NCI-H2196 treated with DMSO at 0.1 percent for 48 hours (cell line): ENCODE measurements around the gene DLX5.

Experiments
- DNase-seq: peaks from one replicate; lab custom pipeline; 2025; ENCODE audit not compliant: unreplicated experiment; lab: John Stamatoyannopoulos, UW

DLX5 gene

DNA sequence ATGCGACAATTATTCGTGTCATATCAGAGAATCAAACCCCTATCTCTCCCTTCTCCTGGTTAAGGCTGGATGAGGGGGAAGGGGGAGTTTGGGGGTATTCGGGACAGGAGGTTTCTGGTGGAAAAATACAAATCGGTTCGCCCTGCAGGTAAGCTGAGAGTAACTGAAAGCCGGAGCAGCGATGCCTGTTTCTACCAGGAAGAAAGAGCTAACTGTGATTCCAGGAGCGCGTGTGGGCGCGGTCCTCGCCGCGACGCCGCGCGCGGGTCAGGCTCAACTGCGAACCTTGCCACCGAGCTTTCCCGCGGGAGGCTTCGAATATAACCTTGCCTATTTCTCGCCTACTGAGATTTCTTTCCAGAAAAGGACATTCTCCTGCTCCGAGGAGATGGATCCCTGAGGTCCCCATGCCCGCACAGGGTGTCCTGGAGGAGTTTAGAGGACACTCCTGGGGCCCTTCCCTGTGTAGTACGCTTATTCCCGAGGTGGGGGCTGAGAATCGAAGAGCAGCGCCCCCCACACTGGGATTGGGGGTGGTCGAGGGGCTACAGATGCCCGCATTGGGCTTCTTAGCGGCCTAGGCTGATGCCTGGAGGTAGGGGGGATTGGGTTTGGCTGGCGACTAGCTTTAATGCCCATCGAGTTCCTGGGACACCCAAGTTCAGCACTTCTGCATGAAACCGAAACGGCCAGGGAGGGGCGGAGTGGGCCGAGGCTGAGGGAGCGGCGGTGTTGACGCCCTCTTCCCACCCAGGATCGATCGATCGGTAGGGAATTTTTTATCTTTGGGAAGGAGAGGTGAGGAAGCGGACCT is 32.2 kb downstream of the DLX5 start:
- no peak for DNase-seq

DNA sequence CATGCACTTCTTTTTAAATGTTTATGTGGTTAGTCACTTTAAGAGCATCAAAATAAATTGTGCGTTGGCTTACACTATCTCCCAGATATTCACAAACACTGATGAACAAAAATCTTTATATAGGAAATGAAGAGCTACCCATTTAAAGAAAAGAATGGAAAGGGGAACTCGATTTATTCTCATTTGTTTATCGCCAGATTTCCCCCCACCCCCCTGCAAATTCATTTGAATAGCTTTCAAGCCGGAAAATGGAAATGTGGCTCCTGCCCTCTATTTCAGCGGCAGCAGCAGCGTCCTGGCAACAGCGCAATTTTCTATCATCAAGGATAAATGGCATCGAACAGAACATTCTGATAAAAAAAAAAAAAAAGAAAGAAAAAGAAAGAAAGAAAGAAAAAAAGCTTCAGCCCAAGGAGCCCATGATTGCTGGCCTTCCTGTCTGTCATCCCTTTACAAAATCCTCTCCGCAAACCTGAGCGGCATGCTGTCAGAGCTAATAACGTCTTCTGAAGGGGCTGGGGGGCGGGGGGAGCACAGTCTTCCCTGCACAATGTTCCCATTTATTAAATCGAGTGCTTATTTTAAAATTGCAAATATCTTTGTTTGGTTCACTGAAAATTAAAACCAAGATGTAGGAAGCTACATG is 33.0 kb downstream of the DLX5 start:
- DNase-seq, result no peak

DNA sequence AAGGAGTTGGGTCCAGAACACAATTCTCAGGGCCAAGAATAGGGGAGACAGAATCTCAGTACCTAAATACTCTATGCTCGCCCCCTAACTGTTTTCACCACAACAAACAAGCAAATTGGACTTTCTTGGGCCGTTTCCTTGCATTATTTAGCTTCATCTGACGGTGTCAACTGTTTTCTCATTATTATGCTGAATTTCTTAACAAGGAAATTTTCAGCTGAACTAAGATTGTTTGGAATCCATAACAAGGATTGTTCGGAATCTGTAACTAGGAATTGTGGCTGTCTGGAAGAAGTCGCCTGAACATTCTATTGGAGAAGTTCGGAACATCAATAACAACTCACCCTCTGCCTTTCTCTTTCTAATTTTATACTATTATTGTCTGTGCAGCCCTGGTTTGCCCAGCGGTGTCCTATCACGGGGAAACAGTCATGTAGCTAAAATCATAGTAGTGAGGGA is 34.7 kb downstream of the DLX5 start:
- no peak for DNase-seq

DNA sequence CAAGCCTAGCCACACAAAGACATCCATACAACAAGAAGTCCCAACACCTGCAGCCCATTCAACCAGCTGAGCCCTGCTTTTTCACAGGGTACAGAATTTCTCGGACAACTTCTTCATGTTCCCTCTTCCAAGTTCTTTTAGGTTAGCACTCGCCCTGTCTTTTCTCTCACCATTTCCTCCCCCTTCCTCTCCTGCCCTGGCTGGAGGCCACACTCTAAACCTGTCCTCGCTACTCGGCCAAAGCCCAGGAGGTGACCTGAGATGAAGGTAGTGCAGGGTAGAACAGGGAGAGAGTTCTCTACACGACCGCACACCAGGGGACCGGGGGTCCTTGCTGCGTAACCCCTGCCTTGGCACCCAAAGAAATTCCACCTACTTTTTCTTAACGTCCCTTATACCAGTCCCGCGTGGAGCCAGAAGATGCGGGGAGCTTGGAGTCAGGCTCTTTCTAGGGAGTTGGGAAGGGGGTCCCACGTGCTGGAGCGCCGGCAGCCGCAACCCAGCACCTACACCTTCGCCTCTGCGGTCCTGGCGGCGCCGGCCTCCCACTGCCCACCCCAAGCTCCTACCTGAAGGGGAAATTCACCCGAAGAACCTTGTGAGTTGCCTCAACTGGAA is 35.3 kb downstream of the DLX5 start:
- no peak for DNase-seq

DNA sequence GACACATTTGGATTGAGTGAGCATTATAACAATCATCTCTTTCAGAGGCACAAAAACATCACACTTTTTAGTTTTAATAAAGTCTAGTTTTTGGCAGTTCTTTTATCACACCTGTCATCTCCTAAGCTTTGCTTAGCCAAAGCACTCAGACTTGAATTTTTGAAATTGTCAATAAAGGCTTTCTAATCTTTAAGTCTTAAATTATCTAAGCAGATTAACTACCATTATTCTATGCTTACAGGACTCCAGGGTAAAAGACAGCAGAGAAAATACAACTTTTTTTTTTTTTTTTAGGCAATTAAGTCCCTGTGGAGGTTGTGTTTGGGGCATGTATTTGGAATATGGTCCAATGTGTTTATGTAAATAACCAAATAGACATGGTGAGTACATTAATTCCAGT is 36.9 kb downstream of the DLX5 start:
- DNase-seq, result no peak

DNA sequence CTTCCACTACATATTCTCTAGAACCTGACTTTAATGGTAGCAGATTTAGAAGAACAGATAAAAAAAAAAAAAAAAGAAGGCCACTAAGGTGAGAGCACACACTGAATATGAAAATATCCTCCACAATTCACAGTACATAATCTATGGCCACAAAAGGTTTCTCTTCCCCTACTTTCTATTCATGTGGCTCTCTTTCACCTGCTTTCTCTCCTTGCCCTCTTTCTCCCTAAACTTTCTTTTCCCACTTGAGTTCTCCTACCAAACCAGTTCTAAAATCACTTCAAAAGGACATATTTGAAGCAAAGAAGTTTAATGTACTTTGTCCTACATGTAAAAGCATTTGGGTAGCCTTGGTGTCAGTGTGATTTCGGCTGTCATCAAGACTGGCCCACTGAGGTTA is 37.7 kb downstream of the DLX5 start:
- DNase-seq, result no peak

DNA sequence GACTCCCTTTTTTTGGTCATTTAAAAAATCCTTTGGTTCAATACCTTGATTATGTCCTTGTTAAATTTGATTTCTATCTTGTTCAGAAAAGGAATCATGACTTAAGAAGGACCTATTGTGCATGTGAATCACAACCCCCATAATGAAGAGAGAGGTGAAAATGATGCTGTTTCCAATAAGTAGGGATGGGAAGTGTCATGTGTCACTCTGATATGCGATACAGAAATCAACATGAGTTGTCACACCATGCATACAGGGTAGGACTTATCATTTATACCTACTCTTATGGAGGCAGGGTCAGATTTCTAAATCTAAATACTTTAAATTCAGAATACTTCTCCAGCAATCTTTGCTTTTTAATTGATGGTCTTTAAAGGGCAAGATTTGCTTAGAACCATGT is 38.6 kb downstream of the DLX5 start:
- no peak for DNase-seq

DNA sequence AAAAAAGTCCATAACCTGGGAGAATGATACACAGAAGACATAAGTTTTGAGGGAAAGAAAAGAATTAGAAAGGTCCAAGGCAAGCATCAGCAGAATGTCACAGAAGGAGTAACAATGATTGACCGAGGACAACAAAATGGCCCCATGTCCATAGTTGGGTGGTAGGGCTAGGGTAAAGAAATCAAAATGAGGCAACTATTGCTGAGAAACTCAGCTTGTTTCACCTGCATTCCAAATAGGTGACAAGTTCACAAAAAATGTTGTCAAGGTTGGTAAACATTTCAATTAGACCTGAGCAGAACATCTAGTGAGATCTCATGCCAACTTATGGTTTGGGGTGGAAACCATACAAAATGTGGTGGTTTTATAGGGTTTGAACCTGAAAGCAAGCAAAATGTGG is 42.0 kb downstream of the DLX5 start:
- DNase-seq, result no peak

DNA sequence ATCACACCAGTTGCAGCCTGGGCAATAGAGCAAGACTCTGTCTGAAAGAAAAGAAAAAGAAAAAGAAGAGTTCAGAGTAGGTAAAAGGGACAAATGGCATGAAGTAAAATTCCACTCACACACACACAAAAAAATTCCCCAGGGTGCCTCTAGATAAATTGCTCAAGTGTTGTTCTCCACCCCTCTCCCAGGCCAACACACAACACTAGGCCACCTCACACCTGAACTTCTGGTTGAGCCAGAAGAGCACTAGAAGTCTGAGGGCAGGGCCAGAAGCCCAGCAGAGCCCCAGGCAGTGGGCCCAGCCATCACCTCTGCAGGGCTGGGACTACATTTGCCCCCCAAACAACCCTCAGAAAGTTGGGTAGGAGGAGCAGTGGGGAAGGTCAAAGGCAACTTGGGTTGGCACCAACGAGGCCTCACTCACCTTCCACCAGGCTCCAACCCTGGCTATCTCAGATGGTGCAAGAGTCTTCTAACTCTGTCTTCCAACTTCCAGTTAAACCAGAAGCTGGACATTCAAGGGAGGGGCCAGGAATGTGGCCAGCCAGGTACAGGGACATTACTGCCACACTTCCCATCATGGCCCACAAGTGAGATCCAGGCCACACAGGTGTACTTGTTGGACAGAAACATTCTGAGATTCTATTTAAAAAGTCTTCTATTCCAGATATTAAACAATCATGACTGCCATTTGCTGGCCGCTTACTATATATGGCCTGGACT is 44.9 kb downstream of the DLX5 start:
- no peak for DNase-seq

DNA sequence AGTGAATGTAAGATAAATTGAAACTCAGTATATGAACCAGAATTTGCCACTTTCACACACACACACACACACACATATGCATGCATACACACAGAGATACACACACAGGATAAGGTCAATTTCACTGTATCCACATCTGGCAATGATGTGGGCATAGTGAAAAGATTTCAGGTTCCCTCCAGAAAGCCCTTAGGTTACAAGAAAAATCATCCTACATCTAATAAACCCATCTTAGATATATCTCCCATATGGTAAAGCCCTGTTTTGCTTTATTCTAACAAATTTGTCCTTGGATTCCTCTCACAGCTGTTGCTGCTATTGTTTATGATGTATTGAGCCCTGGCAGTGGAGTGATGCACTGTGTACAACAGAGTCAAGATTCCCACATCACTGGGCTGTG is 47.2 kb downstream of the DLX5 start:
- DNase-seq, result no peak

DNA sequence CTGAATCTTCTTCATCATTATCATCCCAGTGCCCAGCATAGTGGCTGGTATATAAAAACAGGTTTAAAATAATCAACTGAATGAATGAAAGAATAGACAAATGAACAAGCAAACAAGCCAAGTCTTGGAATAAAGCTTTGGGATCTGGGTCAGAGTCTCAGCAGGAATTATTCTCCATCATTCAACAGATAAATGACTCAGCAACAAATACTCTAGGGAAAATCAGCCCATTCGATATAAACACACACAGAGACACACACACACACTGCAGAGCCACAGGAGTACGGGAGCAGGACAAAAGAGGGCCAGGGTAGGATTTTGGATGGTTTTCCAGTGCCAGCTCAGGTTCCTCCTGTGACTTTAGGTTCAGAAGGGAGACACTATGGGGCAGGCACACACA is 48.5 kb downstream of the DLX5 start:
- DNase-seq, result no peak

DNA sequence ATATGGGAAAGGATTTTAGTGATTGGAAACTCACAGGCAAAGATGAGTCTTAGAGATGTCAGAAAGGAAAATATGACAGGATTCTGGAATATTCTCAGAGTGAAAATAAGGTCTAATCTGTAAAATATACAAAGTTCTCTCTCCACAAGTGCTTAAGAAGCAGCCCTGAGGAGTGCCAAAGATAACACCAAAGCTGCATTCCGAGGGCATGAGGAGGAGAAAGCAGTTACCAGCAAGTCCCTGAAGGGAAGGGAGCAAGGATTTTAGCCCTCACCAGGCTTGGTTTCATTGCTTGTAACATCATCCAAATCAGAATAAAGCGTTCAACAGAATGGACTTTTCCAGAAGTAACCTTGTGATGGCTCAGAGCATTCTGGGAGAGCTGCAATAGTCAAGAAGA is 50.6 kb downstream of the DLX5 start:
- DNase-seq, result no peak

DNA sequence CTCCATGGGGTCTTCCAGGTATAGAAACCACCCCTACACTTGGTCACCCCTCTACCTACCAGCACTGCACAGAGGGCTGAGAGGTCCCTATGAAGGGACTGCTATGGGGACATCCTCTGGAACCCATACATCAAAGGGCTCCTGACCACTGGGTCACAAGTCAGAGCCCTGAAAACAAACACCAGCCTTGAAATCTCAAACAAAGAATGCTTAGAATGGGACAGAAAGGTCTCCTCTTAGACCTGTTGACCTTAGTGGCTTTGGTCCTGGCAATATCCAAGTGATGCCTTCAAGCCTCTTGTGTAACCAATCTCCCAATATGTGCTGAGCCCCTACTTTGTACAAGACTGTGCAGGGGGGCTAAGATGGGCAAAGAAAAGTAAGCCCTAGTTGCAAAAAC is 53.9 kb downstream of the DLX5 start:
- no peak for DNase-seq
